ENCODE results near the gene PLA2G7. TPM values are rescaled to one million over a fixed set of nuclear protein-coding genes. Genes with fewer than 3 reads are reported as not detected.

PLA2G7 gene
- total RNA-seq, 6 donors from 2014 or later: 2.6 to 9.5 (median 5.9) TPM

DNA sequence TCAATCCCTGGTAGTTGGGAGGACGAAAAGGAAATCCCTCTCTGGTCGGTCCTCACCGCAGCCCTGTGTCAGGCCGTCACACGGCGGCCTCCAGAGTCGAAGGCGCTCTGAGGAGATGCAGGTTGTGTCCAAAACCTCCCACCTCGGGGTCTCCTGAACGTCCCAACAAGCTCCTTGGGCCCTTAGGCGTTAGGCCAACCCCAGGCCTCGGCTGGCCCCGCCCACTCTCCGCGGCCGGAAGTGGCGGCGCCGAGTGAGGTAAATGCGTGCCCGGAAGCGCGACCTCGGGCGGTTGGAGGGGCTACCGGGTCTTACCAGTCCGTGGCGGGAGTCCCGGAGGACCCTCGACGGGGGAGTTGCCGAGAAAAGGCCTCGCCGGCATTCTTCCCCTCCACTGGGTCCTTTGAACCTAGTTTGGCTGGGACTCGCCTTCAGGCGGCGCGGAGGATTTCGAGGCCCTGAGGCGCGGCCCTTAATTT lies 47.5 kb downstream of the PLA2G7 start, which contains the start of gene TDRD6:
Gene TDRD6, plus strand, starts transcription at position 267 of the 479 bp plus-strand sequence. CDS start 244 bp downstream, outside the sequence.
- DNase-seq (peak in 1 of 2 donors; percentile 77), ATAC-seq (ENCODE audit: low FRiP score in 2 of 2) (no peak)
- Histone ChIP-seq H3K4me3 (no peak within 1 kb of the TSS), H3K27ac (no peak within 1 kb of the TSS), H3K9me3 (no peaks in the 10 kb centered on the region), H3K4me1 (no peaks in the 10 kb centered on the region), H3K27me3 (no peaks in the 10 kb centered on the region), H3K36me3 (no peaks in the 10 kb centered on the region)
- WGBS, 2 donors: 89 to 94% methylated on average over 21 to 41 of the region's 41 CpGs
- TF ChIP-seq, protein P1, sequence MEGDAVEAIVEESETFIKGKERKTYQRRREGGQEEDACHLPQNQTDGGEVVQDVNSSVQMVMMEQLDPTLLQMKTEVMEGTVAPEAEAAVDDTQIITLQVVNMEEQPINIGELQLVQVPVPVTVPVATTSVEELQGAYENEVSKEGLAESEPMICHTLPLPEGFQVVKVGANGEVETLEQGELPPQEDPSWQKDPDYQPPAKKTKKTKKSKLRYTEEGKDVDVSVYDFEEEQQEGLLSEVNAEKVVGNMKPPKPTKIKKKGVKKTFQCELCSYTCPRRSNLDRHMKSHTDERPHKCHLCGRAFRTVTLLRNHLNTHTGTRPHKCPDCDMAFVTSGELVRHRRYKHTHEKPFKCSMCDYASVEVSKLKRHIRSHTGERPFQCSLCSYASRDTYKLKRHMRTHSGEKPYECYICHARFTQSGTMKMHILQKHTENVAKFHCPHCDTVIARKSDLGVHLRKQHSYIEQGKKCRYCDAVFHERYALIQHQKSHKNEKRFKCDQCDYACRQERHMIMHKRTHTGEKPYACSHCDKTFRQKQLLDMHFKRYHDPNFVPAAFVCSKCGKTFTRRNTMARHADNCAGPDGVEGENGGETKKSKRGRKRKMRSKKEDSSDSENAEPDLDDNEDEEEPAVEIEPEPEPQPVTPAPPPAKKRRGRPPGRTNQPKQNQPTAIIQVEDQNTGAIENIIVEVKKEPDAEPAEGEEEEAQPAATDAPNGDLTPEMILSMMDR (IDR thresholded peaks at IDR 0.05): no peak
- no peak for TF ChIP-seq POLR2A (IDR thresholded peaks at IDR 0.05)
- TF ChIP-seq POLR2AphosphoS5 (IDR thresholded peaks at IDR 0.05): no peak
- TF ChIP-seq EP300 (IDR thresholded peaks at IDR 0.05): no peak

DNA sequence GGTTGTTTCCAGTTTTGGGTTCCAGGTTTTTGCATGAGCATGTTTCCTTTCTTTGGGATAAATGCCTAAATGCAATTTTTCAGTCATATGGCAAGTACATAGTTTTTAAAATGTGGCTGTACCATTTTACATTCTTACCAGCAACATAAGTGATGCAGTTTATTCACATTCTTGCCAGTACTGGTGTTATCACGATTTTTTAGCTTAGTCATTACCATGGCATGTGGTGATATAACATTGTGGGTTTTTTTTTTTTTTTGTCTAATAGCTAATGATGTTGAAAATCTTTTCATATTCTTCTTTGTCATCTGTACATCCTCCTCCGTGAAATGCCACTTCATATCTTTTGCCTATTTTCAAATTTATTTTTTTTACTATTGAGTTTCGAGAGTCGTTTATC lies 50.4 kb downstream of the PLA2G7 start:
- TF ChIP-seq POLR2A (IDR thresholded peaks at IDR 0.05) (no peak), EP300 (IDR thresholded peaks at IDR 0.05) (no peak), POLR2AphosphoS5 (IDR thresholded peaks at IDR 0.05) (no peak)
- TF ChIP-seq, protein P1 (IDR thresholded peaks at IDR 0.05): no peak

DNA sequence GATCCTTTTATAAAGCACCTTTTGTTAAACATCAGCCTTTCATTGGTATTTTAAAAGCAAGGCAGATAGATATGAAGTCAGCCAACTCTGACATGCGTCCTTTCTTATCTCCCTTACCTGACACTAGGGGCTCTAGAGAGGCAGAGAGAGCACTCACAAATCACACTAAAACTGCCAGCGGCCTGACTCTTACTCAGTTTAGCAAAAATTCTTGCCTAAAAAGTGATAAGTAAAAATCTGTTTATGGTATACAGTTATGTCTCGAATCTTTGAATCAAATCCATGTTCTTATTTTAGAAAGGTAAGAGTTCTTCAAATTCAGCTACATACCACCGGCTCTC lies 57.9 kb downstream of the PLA2G7 start:
- H3K36me3 ChIP-seq: peaks cover 0 to 7% (median 0%) of the 10 kb centered on the region in 4 donors
- ATAC-seq (ENCODE audit: low FRiP score in 2 of 2) (no peak), DNase-seq (no peak)
- WGBS, 2 donors: 71 to 78% methylated on average over 4 of the region's 4 CpGs
- no peaks in the 10 kb centered on the region for H3K9me3 ChIP-seq
- no peak for TF ChIP-seq EP300 (IDR thresholded peaks at IDR 0.05)
- TF ChIP-seq POLR2A (IDR thresholded peaks at IDR 0.05): no peak
- H3K4me1 ChIP-seq: no peaks in the 10 kb centered on the region
- no peaks in the 10 kb centered on the region for H3K27me3 ChIP-seq
- H3K4me3 ChIP-seq: no peak overlapping the region
- H3K27ac ChIP-seq: no peak overlapping the region

More for the DNA sequence above, 50.4 kb downstream of the PLA2G7 start:
- DNase-seq (no peak), ATAC-seq (ENCODE audit: low FRiP score in 2 of 2) (no peak)
- no peaks in the 10 kb centered on the region for H3K4me1 ChIP-seq
- H3K4me3 ChIP-seq: no peak overlapping the region
- H3K36me3 ChIP-seq: no peaks in the 10 kb centered on the region
- no peaks in the 10 kb centered on the region for H3K9me3 ChIP-seq
- 75 to 76% methylated on average over 4 of the region's 4 CpGs for WGBS, 2 donors
- H3K27ac ChIP-seq: no peak overlapping the region
- H3K27me3 ChIP-seq: no peaks in the 10 kb centered on the region

DNA sequence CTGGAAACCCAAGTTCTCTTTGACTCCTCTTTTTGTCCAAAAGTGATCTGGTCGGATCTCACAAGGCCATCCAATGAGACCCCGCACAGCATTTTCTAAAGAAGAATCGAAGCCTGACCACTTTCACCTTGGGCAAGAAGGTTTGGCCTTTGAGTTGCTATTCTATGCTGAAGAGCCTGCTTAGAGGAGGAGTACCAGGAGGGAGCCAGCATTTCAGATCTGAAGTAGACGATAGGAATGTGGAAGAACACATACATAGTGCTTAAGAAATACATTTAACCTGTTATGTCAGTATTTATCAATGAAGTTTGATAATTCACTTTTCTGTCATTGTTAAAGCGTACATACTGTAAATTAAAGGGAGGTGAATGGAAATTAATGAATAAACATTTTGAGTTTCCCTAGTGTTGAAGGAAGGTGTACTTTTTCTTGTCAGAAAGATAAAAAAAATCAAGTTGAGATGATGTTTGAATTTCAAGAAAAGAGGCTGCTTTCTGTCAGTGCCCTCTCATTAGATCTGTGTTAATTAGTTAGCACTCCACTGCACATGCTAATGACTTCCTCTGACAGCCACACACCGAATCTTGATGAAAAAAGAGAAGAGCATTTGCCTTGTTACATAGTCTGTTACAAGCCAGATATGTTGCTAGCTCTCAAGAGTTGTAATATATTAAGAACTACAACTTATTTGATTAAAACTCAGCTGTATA lies 58.4 kb downstream of the PLA2G7 start:
- Histone ChIP-seq H3K4me3 (no peak overlapping the region), H3K36me3 (peaks cover 0 to 7% (median 0%) of the 10 kb centered on the region in 4 donors), H3K4me1 (no peaks in the 10 kb centered on the region), H3K27ac (no peak overlapping the region), H3K9me3 (no peaks in the 10 kb centered on the region), H3K27me3 (no peaks in the 10 kb centered on the region)
- TF ChIP-seq, protein P1 (IDR thresholded peaks at IDR 0.05): no peak
- no peak for TF ChIP-seq POLR2A (IDR thresholded peaks at IDR 0.05)
- no peak for TF ChIP-seq EP300 (IDR thresholded peaks at IDR 0.05)
- TF ChIP-seq POLR2AphosphoS5 (IDR thresholded peaks at IDR 0.05): no peak
- ATAC-seq (ENCODE audit: low FRiP score in 2 of 2): no peak
- WGBS, 2 donors: 73 to 80% methylated on average over 6 of the region's 6 CpGs
- DNase-seq: no peak

DNA sequence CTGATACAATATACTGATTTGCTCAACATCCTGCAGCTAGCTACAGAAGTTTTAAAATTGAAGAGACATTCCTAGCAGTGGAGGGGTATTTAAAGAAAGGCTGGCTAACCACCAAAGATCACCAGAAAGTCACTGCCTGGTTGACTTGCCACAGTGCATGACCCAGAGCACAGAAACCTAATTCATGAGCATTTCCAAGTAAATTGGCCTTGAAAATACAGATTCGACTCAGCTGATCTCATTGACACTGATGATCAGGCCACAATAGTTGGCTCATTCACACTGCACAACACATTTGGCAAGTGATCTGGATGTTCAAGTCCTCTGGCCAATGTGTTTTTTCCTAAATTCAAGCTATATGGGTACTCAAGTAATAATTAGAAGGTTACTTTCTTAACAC lies 60.8 kb downstream of the PLA2G7 start:
- peaks cover 0 to 15% (median 3%) of the 10 kb centered on the region in 4 donors for H3K36me3 ChIP-seq
- WGBS, 2 donors: 75 to 89% methylated on average over 1 of the region's 1 CpG

More for the DNA sequence above, 60.8 kb downstream of the PLA2G7 start:
- no peaks in the 10 kb centered on the region for H3K9me3 ChIP-seq
- no peak for DNase-seq
- H3K4me3 ChIP-seq: no peak overlapping the region
- H3K4me1 ChIP-seq: no peaks in the 10 kb centered on the region
- no peak for ATAC-seq (ENCODE audit: low FRiP score in 2 of 2)
- TF ChIP-seq, protein P1 (IDR thresholded peaks at IDR 0.05): no peak
- TF ChIP-seq POLR2AphosphoS5 (IDR thresholded peaks at IDR 0.05) (no peak), EP300 (IDR thresholded peaks at IDR 0.05) (no peak), POLR2A (IDR thresholded peaks at IDR 0.05) (no peak)
- H3K27me3 ChIP-seq: no peaks in the 10 kb centered on the region
- no peak overlapping the region for H3K27ac ChIP-seq

Data from upper lobe of left lung (tissue), 6 donors.